DOHH2 (cell line): Measurements from ENCODE around the gene PPIE.

Experiments used
- H3F3A ChIP-seq: fragments of 200-600 bp; sonication (generic), shearing (Covaris generic); 2 replicates; pipeline ENCODE4 v1.6.0; 2016; ENCODE audit warnings: antibody characterized with exemption, mild to moderate bottlenecking; ENCODE audit not compliant: control insufficient read depth, insufficient read depth
- H3K27ac ChIP-seq: fragments of 200-600 bp; sonication (generic); 2 replicates; pipeline ENCODE4 v1.5.1; 2014; ENCODE audit warnings: low read depth, mild to moderate bottlenecking, low read length, moderate library complexity
- H3K27me3 ChIP-seq: fragments of 200-600 bp; sonication (generic); 2 replicates; pipeline ENCODE4 v1.6.1; 2014; ENCODE audit warnings: mild to moderate bottlenecking, low read length, mixed read lengths; ENCODE audit not compliant: control insufficient read depth
- H3K36me3 ChIP-seq: fragments of 200-600 bp; sonication (generic); 2 replicates; pipeline ENCODE4 v1.6.1; 2014; ENCODE audit warnings: mild to moderate bottlenecking, low read length, moderate library complexity, mixed read lengths; ENCODE audit not compliant: control insufficient read depth
- H3K4me1 ChIP-seq: fragments of 200-600 bp; sonication (generic); 2 replicates; pipeline ENCODE4 v1.6.1; 2014; ENCODE audit warnings: mild to moderate bottlenecking, low read length, mixed read lengths; ENCODE audit not compliant: control insufficient read depth
- H3K4me2 ChIP-seq: fragments of 200-600 bp; sonication (generic); 2 replicates; pipeline ENCODE4 v1.6.0; 2014; ENCODE audit warnings: mild to moderate bottlenecking, low read length, moderate library complexity
- H3K4me3 ChIP-seq: fragments of 200-600 bp; sonication (generic); 2 replicates; pipeline ENCODE4 v1.5.1; 2014; ENCODE audit warnings: mild to moderate bottlenecking, low read length, mixed read lengths
- H3K79me2 ChIP-seq: fragments of 200-600 bp; sonication (generic); 2 replicates; pipeline ENCODE4 v1.6.1; 2014; ENCODE audit warnings: mild to moderate bottlenecking, low read length, mixed read lengths; ENCODE audit not compliant: control insufficient read depth
- H3K9me2 ChIP-seq: fragments of 200-600 bp; sonication (generic); replicated peaks from 2 replicates; pipeline ENCODE4 v1.6.1; 2014; ENCODE audit warnings: mild to moderate bottlenecking, low read length, mixed read lengths; ENCODE audit not compliant: control insufficient read depth
- H3K9me3 ChIP-seq: fragments of 200-600 bp; sonication (generic); 2 replicates; pipeline ENCODE4 v1.6.1; 2014; ENCODE audit warnings: antibody characterized with exemption, low read length, mixed read lengths; ENCODE audit not compliant: control insufficient read depth, insufficient read depth
- H4K20me1 ChIP-seq: fragments of 200-600 bp; sonication (generic); 2 replicates; pipeline ENCODE4 v1.6.0; 2014; ENCODE audit warnings: low read depth, mild to moderate bottlenecking, antibody characterized with exemption, low read length, moderate library complexity; ENCODE audit not compliant: control insufficient read depth, insufficient read depth
- EZH2phosphoT487 ChIP-seq: fragments of 200-600 bp; sonication (generic); IDR thresholded peaks from 2 replicates; pipeline ENCODE4 v1.6.1; 2017; ENCODE audit warnings: borderline replicate concordance, mild to moderate bottlenecking, antibody characterized with exemption, low read length, moderate library complexity, mixed read lengths
- TF ChIP-seq, protein P1 (sequence below): fragments of 200-600 bp; sonication (generic); IDR thresholded peaks from one replicate; pipeline ENCODE4 v1.5.1; 2014; ENCODE audit warnings: antibody characterized with exemption, mild to moderate bottlenecking, low read depth, low read length; ENCODE audit not compliant: poor library complexity, severe bottlenecking

The PPIE gene

DNA sequence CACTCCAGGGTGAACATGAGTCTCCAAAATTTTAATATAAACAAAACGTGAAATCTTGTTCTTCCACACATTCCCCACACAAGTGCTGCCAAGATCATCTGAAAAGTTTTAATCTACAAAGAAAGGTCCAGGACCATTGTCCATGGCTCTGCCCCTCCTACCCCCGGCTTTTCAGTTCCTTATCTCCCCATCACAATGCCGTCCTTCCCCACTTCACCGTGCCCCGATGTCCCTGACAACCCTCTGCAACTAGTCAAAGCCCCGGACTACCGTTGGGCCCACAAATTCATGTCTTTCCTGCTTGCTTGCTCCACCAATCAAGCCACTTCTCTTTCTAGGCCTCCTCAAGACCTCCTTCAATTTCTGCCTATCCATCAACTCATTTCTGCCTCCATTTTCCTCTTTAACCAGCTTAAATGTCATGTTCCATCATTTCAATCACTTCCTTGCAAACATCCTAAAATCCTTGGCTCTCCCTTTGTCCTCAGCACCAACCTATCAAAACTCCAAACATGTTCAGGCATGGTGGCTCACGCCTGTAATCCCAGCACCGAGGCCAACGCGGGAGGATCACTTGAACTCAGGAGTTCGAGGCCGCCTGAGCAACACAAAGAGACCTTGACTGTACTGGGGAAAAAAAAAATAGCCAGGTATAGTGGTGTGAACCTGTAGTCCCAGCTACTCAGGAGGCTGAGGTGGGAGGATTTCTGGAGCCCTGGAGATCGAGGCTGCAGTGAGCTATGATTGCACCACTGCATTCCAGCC lies 64.0 kb downstream of the PPIE start:
- Histone ChIP-seq H4K20me1 (no peaks in the 10 kb centered on the region), H3K9me2 (no peaks in the 10 kb centered on the region), H3K4me1 (peaks cover 13% of the 10 kb centered on the region), H3K4me3 (no peak overlapping the region), H3K36me3 (no peaks in the 10 kb centered on the region), H3K27me3 (no peaks in the 10 kb centered on the region), H3K79me2 (no peaks in the 10 kb centered on the region), H3K27ac (no peak overlapping the region), H3K9me3 (no peaks in the 10 kb centered on the region), H3F3A (0 out of 2 replicates have a peak, but pooled peaks cover 4% of the 10 kb centered on the region), H3K4me2 (no peak overlapping the region)
- TF ChIP-seq, protein P1, sequence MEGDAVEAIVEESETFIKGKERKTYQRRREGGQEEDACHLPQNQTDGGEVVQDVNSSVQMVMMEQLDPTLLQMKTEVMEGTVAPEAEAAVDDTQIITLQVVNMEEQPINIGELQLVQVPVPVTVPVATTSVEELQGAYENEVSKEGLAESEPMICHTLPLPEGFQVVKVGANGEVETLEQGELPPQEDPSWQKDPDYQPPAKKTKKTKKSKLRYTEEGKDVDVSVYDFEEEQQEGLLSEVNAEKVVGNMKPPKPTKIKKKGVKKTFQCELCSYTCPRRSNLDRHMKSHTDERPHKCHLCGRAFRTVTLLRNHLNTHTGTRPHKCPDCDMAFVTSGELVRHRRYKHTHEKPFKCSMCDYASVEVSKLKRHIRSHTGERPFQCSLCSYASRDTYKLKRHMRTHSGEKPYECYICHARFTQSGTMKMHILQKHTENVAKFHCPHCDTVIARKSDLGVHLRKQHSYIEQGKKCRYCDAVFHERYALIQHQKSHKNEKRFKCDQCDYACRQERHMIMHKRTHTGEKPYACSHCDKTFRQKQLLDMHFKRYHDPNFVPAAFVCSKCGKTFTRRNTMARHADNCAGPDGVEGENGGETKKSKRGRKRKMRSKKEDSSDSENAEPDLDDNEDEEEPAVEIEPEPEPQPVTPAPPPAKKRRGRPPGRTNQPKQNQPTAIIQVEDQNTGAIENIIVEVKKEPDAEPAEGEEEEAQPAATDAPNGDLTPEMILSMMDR, result no peak
- TF ChIP-seq EZH2phosphoT487, result no peak

DNA sequence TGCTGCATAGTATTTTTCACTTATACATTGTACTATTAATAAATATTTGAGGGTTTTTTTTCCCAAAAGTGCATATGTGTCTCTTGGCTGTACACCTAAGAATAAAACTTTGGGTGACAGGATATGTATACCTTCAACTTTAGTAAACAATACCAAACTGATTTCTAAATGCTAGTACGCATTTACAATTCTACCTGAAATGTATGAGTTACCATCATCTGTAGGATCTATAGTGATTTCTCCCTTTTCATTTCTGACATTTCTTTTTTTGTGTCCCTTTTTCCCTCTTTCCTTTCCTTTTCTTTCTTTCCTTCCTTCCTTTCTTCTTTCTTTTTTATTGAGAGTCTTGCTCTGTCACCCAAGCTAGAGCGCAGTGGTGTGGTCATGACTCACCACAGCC lies 66.7 kb downstream of the PPIE start:
- no peaks in the 10 kb centered on the region for H3K9me3 ChIP-seq
- no peak overlapping the region for H3K4me2 ChIP-seq
- H3K36me3 ChIP-seq, result no peaks in the 10 kb centered on the region
- H3F3A ChIP-seq, result no peaks in the 10 kb centered on the region
- no peak overlapping the region for H3K4me3 ChIP-seq
- no peak for TF ChIP-seq EZH2phosphoT487
- TF ChIP-seq, protein P1, result no peak
- H3K27ac ChIP-seq, result no peak overlapping the region
- H3K27me3 ChIP-seq, result no peaks in the 10 kb centered on the region
- H3K4me1 ChIP-seq, result no peaks in the 10 kb centered on the region
- H3K9me2 ChIP-seq, result no peaks in the 10 kb centered on the region
- H3K79me2 ChIP-seq, result no peaks in the 10 kb centered on the region
- no peaks in the 10 kb centered on the region for H4K20me1 ChIP-seq

DNA sequence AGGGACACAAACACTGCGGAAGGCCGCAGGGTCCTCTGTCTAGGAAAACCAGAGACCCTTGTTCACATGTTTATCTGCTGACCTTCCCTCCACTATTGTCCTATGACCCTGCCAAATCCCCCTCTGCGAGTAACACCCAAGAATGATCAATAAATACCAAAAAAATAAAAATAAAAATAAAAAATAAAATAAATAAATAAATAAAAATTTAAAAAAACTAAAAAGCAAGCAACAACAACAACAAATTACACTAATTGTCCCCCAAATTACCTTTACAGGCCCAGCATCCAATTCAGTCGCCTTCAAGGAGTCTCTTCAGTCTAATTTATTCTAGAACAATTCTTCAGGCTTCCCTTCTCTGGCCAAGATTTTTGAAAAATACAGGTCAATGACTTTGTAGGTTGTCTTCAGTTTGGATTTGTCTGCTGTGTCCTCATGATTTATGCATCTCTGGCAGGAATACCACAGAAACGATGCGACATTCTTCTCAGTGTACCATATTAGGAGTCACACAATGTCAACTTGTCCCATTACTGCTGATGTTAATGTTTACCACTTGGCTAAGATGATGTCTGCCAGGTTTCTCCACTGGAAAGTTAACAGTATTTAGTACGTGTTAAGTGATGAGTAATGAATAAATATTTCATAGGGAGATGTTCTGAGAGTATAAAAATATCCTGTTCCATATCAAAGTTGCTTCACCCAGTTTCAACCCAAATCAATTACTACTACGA lies 70.3 kb downstream of the PPIE start:
- H4K20me1 ChIP-seq, result no peaks in the 10 kb centered on the region
- H3K4me2 ChIP-seq, result no peak overlapping the region
- no peaks in the 10 kb centered on the region for H3K9me3 ChIP-seq
- H3K79me2 ChIP-seq, result no peaks in the 10 kb centered on the region
- no peaks in the 10 kb centered on the region for H3K9me2 ChIP-seq
- H3K36me3 ChIP-seq, result no peaks in the 10 kb centered on the region
- TF ChIP-seq, protein P1, result no peak
- no peak for TF ChIP-seq EZH2phosphoT487
- H3K4me1 ChIP-seq, result no peaks in the 10 kb centered on the region
- H3F3A ChIP-seq, result no peaks in the 10 kb centered on the region
- no peak overlapping the region for H3K4me3 ChIP-seq
- H3K27ac ChIP-seq, result no peak overlapping the region
- no peaks in the 10 kb centered on the region for H3K27me3 ChIP-seq
